ENCODE data around the gene HIPK2.

The HIPK2 gene

GRCh38 chr7:139720705-139721231 lies 57.0 kb downstream of the HIPK2 start:
- Histone ChIP-seq H3K9me2 (ENCODE audit: low read depth, low read length) (no peaks in the 10 kb centered on the region), H2AFZ (ENCODE audit: low read length) (no peak overlapping the region), H3K79me2 (ENCODE audit: insufficient read depth, low read length) (no peaks in the 10 kb centered on the region), H3K4me1 (ENCODE audit: insufficient read depth, low read length, severe bottlenecking) (no peaks in the 10 kb centered on the region), H3F3A (ENCODE audit: insufficient read depth, low read length) (no peaks in the 10 kb centered on the region), H3K27me3 (ENCODE audit: insufficient read depth, low read length) (peaks cover 6% of the 10 kb centered on the region), H3K9ac (ENCODE audit: low read length) (no peak overlapping the region), H3K36me3 (ENCODE audit: insufficient read depth, low read length) (no peaks in the 10 kb centered on the region), H3K9me3 (ENCODE audit: low read length) (no peaks in the 10 kb centered on the region), H3K4me2 (ENCODE audit: low read length) (no peak overlapping the region), H3K27ac (ENCODE audit: low read depth, low read length, poor library complexity, severe bottlenecking) (no peak overlapping the region), H4K20me1 (ENCODE audit: insufficient read depth, low read length) (no peaks in the 10 kb centered on the region), H3K4me3 (ENCODE audit: low read depth, low read length, poor library complexity, severe bottlenecking) (no peak overlapping the region)
- TF ChIP-seq EZH2 (IDR thresholded peaks at IDR 0.05; ENCODE audit: borderline replicate concordance, low read length) (no peak), CTCF (IDR thresholded peaks at IDR 0.05; ENCODE audit: low read length) (no peak; the same call in 1 of the 2 replicates)

- no peak overlapping the region for H3K4me3 ChIP-seq (ENCODE audit: low read depth, low read length, poor library complexity, severe bottlenecking)
- H3K4me2 ChIP-seq (ENCODE audit: low read length) = no peak overlapping the region
- TF ChIP-seq EZH2 (IDR thresholded peaks at IDR 0.05; ENCODE audit: borderline replicate concordance, low read length) (no peak), CTCF (IDR thresholded peaks at IDR 0.05; ENCODE audit: low read length) (no peak)
- H2AFZ ChIP-seq (ENCODE audit: low read length) = no peak overlapping the region
- H4K20me1 ChIP-seq (ENCODE audit: insufficient read depth, low read length) = no peaks in the 10 kb centered on the region
- no peaks in the 10 kb centered on the region for H3K79me2 ChIP-seq (ENCODE audit: insufficient read depth, low read length)
- no peaks in the 10 kb centered on the region for H3K9me3 ChIP-seq (ENCODE audit: low read length)
- no peaks in the 10 kb centered on the region for H3K4me1 ChIP-seq (ENCODE audit: insufficient read depth, low read length, severe bottlenecking)
- H3K9me2 ChIP-seq (ENCODE audit: low read depth, low read length) = no peaks in the 10 kb centered on the region
- H3K9ac ChIP-seq (ENCODE audit: low read length) = no peak overlapping the region
- H3F3A ChIP-seq (ENCODE audit: insufficient read depth, low read length) = no peaks in the 10 kb centered on the region
- no peaks in the 10 kb centered on the region for H3K36me3 ChIP-seq (ENCODE audit: insufficient read depth, low read length)
- no peak overlapping the region for H3K27ac ChIP-seq (ENCODE audit: low read depth, low read length, poor library complexity, severe bottlenecking)
- H3K27me3 ChIP-seq (ENCODE audit: insufficient read depth, low read length) = peaks cover 6% of the 10 kb centered on the region
Measured at GRCh38 chr7:139720186-139720585, 57.6 kb downstream of the HIPK2 start.

- no peaks in the 10 kb centered on the region for H3K9me3 ChIP-seq (ENCODE audit: low read length)
- H3K79me2 ChIP-seq (ENCODE audit: insufficient read depth, low read length) = no peaks in the 10 kb centered on the region
- H3K9me2 ChIP-seq (ENCODE audit: low read depth, low read length) = no peaks in the 10 kb centered on the region
- no peaks in the 10 kb centered on the region for H4K20me1 ChIP-seq (ENCODE audit: insufficient read depth, low read length)
- no peaks in the 10 kb centered on the region for H3K4me1 ChIP-seq (ENCODE audit: insufficient read depth, low read length, severe bottlenecking)
- no peaks in the 10 kb centered on the region for H3F3A ChIP-seq (ENCODE audit: insufficient read depth, low read length)
- TF ChIP-seq CTCF (IDR thresholded peaks at IDR 0.05; ENCODE audit: low read length) = no peak
- TF ChIP-seq EZH2 (IDR thresholded peaks at IDR 0.05; ENCODE audit: borderline replicate concordance, low read length) = no peak
- no peak overlapping the region for H3K27ac ChIP-seq (ENCODE audit: low read depth, low read length, poor library complexity, severe bottlenecking)
- no peak overlapping the region for H2AFZ ChIP-seq (ENCODE audit: low read length)
- H3K27me3 ChIP-seq (ENCODE audit: insufficient read depth, low read length) = peaks cover 6% of the 10 kb centered on the region; the same call in 1 of the 2 replicates
- H3K4me3 ChIP-seq (ENCODE audit: low read depth, low read length, poor library complexity, severe bottlenecking) = no peak overlapping the region
- H3K36me3 ChIP-seq (ENCODE audit: insufficient read depth, low read length) = no peaks in the 10 kb centered on the region
- H3K9ac ChIP-seq (ENCODE audit: low read length) = no peak overlapping the region
- no peak overlapping the region for H3K4me2 ChIP-seq (ENCODE audit: low read length)
Measured at GRCh38 chr7:139718859-139719258, 58.9 kb downstream of the HIPK2 start.

Data from OCI-LY1 (cell line).